ENCODE measurements around the gene WDR18.

- TF ChIP-seq, protein P1, sequence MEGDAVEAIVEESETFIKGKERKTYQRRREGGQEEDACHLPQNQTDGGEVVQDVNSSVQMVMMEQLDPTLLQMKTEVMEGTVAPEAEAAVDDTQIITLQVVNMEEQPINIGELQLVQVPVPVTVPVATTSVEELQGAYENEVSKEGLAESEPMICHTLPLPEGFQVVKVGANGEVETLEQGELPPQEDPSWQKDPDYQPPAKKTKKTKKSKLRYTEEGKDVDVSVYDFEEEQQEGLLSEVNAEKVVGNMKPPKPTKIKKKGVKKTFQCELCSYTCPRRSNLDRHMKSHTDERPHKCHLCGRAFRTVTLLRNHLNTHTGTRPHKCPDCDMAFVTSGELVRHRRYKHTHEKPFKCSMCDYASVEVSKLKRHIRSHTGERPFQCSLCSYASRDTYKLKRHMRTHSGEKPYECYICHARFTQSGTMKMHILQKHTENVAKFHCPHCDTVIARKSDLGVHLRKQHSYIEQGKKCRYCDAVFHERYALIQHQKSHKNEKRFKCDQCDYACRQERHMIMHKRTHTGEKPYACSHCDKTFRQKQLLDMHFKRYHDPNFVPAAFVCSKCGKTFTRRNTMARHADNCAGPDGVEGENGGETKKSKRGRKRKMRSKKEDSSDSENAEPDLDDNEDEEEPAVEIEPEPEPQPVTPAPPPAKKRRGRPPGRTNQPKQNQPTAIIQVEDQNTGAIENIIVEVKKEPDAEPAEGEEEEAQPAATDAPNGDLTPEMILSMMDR (conservative IDR thresholded peaks at IDR 0.05; ENCODE audit: low read depth, low read length): no peak
- TF ChIP-seq POLR2A (IDR thresholded peaks at IDR 0.05; ENCODE audit: low read depth, low read length) (no peak), CEBPB (IDR thresholded peaks at IDR 0.05; ENCODE audit: low read depth, low read length) (no peak), MAZ (IDR thresholded peaks at IDR 0.05; ENCODE audit: borderline replicate concordance, low read depth, low read length) (no peak), RAD21 (IDR thresholded peaks at IDR 0.05; ENCODE audit: low read length) (no peak), MXI1 (IDR thresholded peaks at IDR 0.05; ENCODE audit: borderline replicate concordance, low read depth, low read length) (no peak), RFX5 (IDR thresholded peaks at IDR 0.05; ENCODE audit: low read depth, low read length) (no peak), USF2 (IDR thresholded peaks at IDR 0.05; ENCODE audit: low read depth, low read length) (no peak), CHD1 (IDR thresholded peaks at IDR 0.05; ENCODE audit: low read depth, low read length) (no peak), FOS (IDR thresholded peaks at IDR 0.05; ENCODE audit: low read depth, low read length) (no peak), SMC3 (IDR thresholded peaks at IDR 0.05; ENCODE audit: low read depth, low read length) (no peak), ELK1 (IDR thresholded peaks at IDR 0.05; ENCODE audit: borderline replicate concordance, low read depth, low read length) (no peak), MAFK (IDR thresholded peaks at IDR 0.05; ENCODE audit: low read depth, low read length) (no peak), RCOR1 (IDR thresholded peaks at IDR 0.05; ENCODE audit: insufficient replicate concordance, low read length) (no peak)
These were observed 24.3 kb downstream of the WDR18 start for GRCh38 chr19:1008268-1009040.
